Ovary (tissue), 3 donors: ENCODE data around the gene ACTL7A.

ENCODE experiments used
- CTCF ChIP-seq, 3 donors: fragments of 450-650 bp in 2 of 3; fragments of 200-600 bp in 1 of 3; IDR thresholded peaks; one replicate each; pipeline versions ENCODE4 v1.5.1 to v1.8.0; 2016 to 2022; ENCODE audit warnings: antibody characterized with exemption in 3 of 3, mild to moderate bottlenecking in 1 of 3
- POLR2A ChIP-seq: fragments of 450-650 bp; IDR thresholded peaks from one replicate; pipeline ENCODE4 v1.6.1; 2017; ENCODE audit warnings: antibody characterized with exemption, mild to moderate bottlenecking, moderate library complexity
- donor health status: DM: no; HTN: no; CAD: no.

DNA sequence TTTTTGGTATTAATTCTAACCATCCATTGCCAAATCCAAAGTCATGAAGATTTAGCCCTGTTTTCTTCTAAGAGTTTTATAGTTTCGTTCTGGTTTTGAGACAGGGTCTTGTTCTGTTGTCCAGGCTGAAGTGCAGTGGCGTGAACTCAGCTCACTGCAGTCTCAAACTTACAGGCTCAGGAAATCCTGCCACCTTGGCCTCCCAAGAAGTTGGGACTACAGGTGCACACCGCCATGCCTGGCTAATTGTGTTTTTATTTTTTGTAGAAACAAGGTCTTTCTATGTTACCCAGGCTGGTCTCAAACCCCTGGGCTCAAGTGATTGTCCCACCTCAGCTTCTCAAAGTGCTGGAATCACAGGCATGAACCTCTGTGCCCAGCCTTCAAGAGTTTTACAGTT is 21.0 kb downstream of the ACTL7A start:
- TF ChIP-seq CTCF (IDR thresholded peaks at IDR 0.05): no peak
- TF ChIP-seq POLR2A: no peak
